Measurements from ENCODE around the gene SLC1A4.

The SLC1A4 gene

DNA sequence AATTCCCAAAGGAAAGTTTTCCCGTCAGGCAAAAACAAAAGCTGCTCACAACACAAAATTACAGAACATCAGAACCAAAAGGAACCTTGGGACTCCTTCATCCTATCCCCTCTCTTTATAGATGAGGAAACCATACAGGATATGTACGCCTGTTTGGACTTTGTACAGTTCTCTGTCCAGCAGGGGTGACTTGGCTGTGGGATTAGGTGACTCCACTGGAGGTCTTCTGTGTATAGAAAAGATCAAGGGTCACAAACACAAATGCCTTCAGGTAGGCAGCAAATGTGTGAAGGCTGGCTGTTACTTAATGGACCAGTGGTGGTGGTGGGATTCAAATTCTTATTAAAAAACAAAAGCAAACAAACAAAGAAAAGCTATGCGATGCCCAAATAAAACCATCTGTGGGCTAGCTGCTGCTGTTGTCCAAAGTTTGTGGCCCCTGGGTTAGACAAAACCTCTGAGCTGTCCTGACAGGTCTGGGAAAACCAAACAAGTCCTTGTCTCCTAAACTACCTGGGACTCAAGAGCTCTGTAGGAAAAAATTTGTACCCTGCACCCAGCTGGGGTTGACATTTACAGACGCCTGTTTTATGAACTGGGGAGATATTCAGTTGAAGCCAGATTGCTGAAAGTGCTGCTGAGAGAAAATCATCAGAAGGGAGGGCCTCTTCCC, 65.7 kb downstream of the SLC1A4 start:
- no peak for DNase-seq (ENCODE audit: low read depth)

DNA sequence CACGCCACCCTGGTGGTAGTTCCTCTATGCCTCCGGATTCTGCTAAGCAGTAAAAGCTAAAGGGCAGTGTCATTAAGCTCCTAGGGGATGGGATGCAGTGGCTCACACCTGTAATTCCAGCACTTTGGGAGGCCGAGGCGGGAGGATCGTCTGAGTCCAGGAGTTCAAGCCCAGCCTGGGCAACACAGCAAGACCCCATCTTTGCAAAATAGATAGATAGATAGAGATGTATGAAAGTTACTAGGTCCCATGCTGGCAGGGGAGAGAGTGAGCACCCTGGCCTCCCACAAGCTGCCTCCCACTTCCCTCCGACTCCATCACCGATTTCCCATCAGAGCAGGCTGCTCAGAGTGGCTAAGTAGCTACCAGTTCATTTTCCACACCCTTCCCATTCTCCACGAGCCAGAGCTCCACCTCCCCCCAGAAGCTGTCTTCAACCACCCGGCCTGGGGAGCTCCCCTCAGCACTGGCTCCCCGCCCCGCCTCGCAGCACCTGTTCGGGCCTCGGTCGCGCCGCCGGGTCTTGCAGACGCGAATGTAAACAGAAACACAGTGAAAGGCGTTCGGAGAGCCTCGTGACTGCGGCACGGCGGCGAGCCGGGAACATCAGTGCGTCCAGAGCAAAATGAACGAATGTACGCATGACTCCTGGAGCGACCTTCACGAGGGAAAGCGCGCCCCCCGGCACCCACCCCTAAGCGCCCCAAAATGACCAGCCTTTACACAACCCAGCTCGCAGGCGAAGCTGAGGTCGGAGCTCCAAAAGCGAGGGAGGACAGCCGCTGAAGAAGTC, 66.4 kb downstream of the SLC1A4 start:
- no peak for DNase-seq (ENCODE audit: low read depth)

DNA sequence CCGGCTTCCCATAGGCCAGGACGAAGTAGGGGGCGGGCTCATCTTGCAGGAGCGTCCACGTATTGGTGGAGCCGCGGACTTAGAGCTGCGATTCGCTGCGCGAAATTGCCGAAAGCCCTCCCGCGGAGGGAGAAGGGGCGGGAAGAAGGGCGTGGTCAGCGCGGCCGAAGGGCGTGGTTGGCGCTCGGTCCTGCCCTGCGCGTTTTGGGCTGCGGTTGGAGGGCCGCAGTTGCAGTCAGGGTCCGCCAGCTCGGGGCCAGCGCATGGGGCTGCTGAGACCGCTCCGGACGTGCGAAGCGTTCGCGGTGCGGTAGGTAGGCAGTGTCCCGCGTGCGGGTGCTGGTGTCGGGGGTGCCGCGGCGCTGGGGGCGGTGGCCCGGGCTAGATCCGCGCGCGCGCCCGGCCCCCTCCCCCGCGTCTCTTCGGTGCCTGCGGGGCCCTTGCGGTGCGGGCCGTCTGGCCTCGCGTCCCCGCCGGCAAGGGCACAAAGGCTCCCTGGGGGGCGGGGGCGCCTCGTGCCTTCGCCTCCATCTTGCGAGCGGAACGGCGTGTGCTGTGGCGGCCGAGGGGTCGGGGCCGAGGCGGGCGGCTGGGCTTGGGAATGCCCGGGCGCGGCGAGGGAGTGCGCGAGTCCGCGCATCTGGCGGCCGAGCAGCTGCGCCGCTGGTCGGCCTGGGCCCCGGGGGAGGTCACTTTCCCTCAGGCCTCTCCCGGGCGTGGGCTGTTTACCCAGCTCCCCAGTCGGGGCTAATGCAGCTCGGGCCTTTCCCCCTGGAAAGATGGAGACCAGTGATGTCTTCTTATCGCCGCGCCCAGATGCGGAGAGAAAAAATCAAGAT, 67.2 kb downstream of the SLC1A4 start, which contains the start of gene CEP68:
CEP68 (plus strand) TSS at position 202 of the 839 bp plus-strand sequence. CDS start 13,029 bp downstream, outside the sequence.
- peak; percentile 93 for DNase-seq (ENCODE audit: low read depth)

DNA sequence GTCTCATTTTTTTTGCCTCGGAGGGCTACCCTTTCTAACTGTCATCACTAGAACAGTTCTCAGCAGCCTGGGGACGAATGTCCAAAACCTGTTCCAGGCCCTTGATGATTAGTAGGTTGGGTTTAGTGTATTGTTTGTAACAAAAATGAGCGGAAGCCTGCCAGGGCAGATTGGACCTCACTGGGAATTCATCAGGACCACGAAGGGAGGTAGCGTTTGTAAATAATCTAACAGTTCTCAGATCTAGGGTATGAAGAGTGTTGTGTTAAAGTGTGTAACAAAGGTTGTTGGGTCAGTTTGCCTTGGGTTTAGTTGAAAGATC, 67.8 kb downstream of the SLC1A4 start:
- DNase-seq (ENCODE audit: low read depth) = no peak

DNA sequence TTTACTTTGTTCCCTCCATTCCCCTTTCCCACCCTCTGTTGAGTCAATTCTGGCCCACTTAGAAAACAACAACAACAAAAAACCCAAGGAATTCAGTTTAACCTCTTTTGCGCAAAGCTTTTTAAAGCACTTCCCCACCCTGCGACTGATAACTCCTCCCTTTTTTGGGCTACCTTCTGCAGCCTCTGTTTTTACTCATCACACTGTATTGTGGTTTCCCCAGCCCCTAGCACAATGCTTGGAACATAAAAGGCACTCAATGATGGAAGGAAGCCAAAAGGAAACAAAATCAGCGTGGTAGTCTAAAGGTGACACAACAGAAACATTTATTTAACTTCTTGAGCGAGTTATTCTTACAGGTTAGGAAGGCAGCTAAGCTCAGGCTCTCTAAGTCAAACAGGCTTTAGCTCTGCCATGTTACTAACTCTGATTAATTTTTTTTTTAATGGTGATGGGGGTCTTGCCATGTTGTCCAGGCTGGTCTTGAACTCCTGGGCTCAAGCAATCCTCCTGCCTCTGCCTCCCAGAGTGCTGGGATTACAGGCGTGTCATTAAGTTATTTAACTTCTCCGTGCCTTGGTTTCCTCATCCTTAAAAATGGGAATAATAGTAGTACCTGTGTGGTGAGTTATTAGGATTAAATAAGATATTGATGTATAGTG, 68.3 kb downstream of the SLC1A4 start:
- DNase-seq (ENCODE audit: low read depth) = peak; percentile 53

DNA sequence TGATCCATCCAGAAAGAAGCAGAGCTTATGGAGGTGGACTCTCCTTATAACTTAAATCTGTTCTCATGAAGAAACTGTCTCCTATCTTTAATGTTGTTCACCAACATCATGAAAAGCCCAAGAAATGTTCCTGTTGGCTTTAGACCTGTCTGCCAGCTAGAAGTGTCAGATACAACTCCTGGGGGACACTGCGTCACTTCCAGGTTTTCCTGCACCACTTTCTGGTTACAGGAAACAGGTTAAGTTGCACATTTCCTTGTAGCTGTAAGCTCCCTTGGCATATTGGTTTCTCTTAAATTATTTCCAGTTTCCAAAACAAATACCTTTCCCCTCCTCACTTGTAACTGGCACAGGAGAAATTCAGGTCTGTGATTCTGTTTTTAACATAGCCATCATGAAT, 69.9 kb downstream of the SLC1A4 start:
- no peak for DNase-seq (ENCODE audit: low read depth)

DNA sequence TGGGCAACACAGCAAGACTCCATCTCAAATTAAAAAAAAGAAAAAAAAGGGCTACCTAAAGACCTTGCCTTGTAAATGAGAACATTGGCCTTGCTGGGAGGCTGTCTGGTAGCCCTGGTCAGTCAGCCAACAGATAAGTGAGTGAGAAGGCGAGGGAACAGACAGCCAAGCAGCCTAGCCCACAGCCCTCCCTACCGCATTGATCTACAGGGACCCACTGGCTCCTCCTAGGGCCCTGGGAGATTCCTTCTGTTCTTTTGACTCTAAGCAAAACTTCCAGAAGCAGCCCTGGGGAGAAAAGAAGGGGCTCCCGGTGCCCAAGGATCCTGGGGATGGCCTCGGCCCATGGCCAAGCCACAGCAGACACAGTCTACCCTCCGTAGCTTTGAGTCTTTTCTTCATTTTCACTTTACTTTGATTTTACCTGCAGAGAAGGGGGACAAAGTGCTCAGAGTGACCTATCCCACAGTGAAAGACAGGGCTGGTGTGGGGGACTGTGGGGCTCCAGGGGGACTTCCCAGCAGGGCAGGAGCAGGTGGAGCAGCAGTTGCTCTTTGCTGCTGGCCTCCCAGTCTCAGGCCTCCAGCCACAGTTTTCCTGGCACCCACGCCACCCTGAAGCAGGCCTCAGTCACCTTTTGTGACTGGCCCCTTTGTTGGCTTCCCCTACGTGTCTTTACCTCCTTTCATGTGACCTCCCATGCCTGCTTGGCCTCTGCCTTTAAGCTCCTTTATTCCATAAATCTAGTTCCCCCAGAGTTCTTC, 72.1 kb downstream of the SLC1A4 start:
- no peak for DNase-seq (ENCODE audit: low read depth)

DNA sequence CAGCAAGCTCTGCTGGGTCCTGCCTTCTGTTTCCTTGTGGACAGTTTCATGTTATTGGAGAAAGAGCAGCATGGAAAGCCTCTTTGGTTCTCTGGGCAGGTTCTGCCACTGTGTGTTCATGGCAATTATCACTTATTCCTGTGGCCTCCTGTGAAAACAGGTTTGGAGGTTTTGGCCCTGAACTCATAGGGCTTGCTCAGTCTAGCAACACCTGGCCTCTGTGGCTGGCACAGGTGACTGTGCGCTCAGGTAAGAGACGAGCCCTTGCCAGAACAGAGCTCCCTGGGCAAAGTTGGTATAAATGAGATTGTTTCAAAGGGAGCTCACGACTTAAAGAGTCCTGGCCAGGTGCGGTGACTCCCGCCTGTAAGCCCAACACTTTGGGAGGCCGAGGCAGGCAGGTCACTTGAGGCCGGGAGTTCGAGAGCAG, 72.7 kb downstream of the SLC1A4 start:
- no peak for DNase-seq (ENCODE audit: low read depth)

DNA sequence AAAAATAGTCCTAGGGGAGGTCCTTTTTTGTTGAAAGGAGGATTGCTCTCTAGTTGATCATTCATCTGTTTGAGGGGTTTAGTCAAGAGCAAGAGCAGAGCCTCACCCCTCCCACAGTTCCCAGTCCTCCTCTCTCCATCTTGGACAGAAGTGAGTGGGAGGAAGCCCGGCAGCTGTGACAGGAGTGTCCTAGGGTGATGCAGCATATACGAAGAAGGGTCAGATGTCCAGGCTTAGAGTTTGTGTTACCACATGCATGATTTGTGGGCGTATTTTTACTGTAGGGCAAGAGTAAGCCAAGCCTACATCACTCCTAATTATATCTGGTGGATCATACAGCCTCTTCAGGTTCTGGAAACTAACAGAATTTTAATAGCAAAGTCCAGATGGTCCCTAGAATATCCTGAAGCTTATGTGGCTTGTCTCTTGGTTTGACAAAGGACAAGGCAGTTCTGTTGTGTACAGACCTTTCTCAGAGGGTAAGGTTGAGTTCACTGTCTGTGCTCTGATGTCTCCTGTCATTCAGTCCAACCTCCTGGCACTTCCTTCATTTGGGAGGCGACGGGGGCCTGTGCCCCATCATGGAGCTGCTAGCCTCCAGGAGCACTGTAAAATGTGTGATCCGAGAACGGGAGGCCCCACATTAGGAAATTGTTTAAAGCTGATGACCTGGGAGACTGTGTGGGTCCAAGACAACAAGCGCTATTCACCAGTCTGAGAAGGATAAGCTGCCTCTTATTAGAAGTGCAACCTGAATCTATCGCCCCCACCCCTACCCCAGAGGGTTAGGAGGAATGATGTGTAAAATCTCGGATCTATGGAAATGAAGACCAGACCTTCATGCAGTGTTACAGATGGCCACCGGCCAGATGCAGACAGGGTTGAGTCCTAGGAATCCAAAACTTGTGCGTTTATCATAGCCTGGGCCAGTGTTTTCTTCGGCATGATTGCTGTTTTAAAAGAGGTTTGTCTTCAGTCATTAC, 73.9 kb downstream of the SLC1A4 start:
- no peak for DNase-seq (ENCODE audit: low read depth)

DNA sequence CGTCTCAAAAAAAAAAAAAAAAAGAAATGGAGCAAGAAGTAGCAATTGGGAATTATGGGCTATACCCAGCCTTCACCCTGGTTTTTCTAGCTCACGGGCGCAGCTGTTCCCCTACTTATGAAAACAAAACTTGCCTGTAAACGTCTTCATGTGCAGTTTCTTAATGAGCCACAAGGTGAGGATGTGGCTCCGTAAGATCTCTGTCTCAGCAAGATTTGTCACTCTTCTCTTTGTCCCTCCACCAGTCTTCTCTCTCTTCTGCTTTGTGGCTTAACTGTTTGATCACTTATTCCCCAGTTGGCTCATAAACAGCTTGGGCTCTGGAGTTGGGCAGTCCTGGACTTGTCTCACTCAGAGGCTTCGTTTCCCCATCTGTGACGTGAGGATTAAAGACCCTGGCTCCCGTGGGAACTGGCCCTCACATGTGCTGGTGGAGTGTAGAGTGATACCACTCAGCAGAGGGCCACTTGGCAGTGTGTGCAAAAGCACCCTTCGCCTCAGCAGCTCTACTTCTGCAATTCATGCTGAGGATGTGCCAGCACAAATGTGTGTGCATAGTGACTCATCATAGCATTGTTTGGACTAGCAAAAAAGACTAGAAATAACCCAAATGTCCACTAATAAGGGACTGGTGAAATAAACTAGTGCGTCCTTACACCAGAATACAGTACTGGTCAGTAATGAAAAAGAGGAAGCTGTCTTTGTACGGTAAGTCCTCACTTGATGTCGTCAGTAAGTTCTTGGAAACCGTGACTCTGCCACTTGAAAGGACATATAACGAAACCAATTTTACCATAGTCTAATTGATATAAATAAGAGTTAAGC, 75.7 kb downstream of the SLC1A4 start:
- peak; percentile 17 for DNase-seq (ENCODE audit: low read depth)

DNA sequence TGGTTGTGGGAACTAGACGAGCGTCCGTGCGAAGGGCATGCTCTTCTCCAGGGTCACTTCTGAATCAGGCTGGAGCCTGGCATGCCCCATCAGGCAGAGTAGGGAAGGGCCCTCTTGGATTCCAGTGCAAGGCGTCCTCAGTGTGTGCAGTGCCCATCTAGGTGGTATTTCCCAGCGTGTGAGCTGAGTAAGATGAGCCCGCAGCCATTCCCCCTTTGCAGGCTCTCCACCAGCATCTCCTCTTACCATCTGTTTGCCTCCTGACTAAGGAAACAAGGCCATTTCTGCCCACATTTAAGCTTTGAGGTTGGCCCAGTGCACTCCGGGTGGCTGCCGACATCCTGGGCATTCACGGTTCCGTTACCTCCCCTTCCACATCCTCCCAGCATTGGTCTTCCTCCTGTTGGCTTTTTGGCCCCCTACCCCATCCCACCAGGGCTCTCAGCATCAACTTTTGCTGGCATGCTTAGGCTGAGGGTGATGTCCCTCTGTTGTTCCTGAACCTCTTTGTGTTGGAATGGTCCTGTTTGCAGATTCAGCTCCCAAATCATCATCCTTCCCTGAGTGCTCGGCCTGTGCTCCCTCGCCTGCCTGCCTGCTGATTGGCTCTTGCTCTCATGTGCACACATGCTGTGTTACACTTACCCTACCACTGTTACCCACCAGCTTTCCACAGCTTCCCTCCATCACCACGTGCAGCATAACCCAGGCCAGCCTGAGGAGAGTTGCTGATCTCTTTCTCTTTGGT, 78.8 kb downstream of the SLC1A4 start:
- DNase-seq (ENCODE audit: low read depth) = no peak

DNA sequence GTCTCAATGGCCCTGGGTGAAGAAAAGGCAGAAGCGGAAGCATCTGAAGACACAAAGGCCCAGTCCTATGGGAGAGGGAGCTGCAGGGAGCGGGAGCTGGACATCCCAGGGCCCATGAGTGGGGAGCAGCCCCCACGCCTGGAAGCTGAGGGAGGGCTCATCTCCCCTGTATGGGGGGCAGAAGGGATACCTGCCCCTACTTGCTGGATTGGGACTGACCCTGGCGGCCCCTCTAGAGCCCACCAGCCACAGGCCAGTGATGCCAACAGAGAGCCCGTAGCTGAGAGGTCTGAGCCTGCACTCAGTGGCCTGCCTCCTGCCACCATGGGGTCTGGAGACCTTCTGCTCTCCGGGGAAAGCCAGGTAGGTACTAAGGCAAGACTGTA, 80.2 kb downstream of the SLC1A4 start:
- DNase-seq (ENCODE audit: low read depth) = no peak

DNA sequence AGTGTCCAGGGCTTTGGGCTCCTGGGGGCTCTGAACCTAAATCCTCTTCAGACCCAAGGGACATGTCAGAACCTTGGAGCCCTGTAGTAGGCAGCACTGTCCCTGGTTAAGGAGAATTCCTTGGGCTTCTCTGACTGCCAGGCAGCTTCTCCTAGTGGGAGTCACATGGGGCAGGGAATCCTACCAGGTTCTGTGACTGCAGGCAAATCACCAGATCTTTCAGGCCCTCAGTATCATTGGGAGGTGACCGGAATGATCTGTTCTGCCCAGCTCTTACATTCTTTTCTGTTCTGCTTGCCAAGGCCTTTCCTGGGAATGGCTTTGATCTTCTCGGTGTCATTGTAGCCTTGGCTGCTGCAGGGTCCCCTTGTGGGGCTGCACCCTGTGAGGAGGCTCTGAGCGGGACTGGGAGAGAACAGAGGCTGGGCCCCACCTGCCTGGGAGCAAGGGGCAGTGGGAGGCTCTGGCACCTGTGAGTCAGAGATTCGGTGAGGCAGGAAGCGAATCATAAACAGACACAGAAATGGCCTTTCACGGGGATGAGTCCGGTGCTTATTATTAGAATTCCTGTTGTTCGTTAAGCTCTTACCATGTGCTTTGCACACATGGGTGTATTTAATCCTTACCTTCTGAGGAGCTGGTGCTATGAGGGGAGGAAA, 81.1 kb downstream of the SLC1A4 start:
- DNase-seq (ENCODE audit: low read depth) = no peak

DNA sequence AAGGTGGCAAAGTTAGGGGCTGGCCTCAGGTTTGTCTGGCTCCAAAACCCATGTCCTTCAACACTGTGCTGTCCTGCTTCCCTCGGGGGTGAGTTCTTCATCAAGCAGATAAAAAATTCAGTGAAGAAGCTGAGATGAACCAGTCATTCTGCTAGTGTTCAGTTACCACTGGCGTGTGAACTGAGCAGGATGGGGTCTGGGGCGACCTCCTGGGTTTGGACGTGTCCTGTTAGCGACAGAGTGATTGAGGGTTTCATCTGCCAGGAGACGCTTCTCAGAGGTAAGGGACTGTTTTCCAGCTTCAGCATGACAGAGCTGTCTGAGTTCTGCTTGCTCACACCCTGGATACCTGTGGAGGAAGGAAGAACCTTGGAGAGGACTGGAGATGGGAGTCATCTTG, 81.7 kb downstream of the SLC1A4 start:
- DNase-seq (ENCODE audit: low read depth) = no peak

DNA sequence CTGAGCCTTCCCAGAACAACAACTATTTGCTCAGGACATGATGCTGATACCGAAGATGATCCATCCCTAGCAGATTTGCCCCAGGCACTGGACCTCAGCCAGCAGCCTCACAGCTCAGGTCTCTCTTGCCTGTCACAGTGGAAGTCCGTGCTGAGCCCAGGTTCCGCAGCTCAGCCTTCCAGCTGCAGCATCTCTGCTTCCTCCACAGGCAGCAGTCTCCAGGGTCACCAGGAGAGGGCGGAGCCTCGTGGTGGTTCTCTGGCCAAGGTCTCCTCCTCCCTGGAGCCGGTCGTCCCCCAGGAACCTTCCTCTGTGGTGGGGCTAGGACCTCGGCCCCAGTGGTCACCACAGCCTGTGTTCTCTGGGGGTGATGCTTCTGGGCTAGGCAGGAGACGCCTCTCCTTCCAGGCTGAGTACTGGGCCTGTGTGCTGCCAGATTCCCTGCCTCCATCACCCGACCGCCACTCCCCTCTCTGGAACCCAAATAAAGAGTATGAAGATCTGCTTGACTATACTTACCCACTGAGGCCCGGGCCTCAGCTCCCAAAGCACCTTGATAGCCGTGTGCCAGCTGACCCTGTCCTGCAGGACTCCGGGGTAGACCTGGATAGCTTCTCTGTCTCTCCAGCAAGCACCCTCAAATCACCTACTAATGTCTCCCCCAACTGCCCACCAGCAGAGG, 82.4 kb downstream of the SLC1A4 start:
- DNase-seq (ENCODE audit: low read depth) = no peak

DNA sequence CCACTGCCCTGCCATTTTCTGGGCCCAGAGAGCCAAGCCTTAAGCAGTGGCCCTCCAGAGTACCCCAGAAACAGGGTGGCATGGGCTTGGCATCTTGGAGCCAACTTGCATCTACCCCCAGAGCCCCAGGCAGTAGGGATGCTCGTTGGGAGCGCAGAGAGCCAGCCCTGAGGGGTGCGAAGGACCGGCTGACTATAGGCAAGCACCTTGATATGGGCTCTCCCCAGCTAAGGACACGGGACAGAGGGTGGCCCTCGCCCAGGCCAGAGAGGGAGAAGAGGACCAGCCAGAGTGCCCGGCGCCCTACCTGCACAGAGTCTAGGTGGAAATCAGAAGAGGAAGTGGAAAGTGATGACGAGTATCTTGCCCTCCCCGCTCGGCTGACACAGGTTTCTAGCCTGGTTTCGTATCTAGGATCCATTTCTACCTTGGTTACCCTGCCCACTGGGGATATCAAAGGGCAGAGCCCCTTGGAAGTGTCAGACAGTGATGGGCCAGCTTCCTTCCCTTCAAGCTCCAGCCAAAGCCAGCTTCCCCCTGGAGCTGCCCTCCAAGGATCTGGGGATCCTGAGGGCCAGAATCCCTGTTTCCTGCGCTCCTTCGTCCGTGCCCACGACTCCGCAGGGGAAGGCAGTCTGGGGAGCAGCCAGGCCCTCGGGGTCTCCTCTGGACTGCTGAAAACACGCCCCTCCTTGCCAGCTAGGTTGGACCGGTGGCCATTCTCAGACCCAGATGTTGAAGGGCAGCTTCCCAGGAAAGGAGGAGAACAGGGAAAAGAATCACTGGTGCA, 83.2 kb downstream of the SLC1A4 start:
- DNase-seq (ENCODE audit: low read depth) = no peak

All from activated gamma-delta T cell treated with anti-CD3 and anti-CD28 coated beads, Interleukin-2, amount 50 U/mL, for 16 hours (primary cell).